ENCODE measurements around the gene ERMAP. TPM values are rescaled to one million over a fixed set of nuclear protein-coding genes. Genes with fewer than 3 reads are reported as not detected.

The ERMAP gene
- total and polyA plus RNA-seq, 9 of the 15 experiments (the other 6 are each of a cell fraction or from before 2014, with no cell fraction given): 8.0 to 31.4 (median 22.5) TPM

- TF ChIP-seq CCAR2 (IDR thresholded peaks at IDR 0.05; ENCODE audit: low read depth, low read length): no peak
- TF ChIP-seq MIER1 (IDR thresholded peaks at IDR 0.05; ENCODE audit: low read depth): no peak; the same call in 1 of the 2 replicates
- no peak for TF ChIP-seq ZNF134 (CRISPR knock-in tag; conservative IDR thresholded peaks at IDR 0.05)
- no peak for TF ChIP-seq CHAMP1 (IDR thresholded peaks at IDR 0.05)
- TF ChIP-seq NR1H2 (CRISPR knock-in tag; IDR thresholded peaks at IDR 0.05): no peak
- TF ChIP-seq MED1 (CRISPR knock-in tag; IDR thresholded peaks at IDR 0.05; ENCODE audit: borderline replicate concordance): no peak
- TF ChIP-seq ARID4B (CRISPR knock-in tag; IDR thresholded peaks at IDR 0.05): no peak
- TF ChIP-seq MBD1 (CRISPR knock-in tag; IDR thresholded peaks at IDR 0.05): no peak
- TF ChIP-seq THRAP3 (IDR thresholded peaks at IDR 0.05; ENCODE audit: borderline replicate concordance): no peak
- no peak for TF ChIP-seq PCBP2 (IDR thresholded peaks at IDR 0.05; ENCODE audit: low read depth, low read length, poor library complexity, severe bottlenecking)
- no peak for TF ChIP-seq GTF2A2 (tag; IDR thresholded peaks at IDR 0.05)
- TF ChIP-seq HIVEP1 (CRISPR knock-in tag; IDR thresholded peaks at IDR 0.05): no peak
- no peak for TF ChIP-seq NRF1 (conservative IDR thresholded peaks at IDR 0.05 in 1 of 2, IDR thresholded peaks at IDR 0.05 in 1 of 2)
- no peak for TF ChIP-seq IRF1 (CRISPR knock-in tag; IDR thresholded peaks at IDR 0.05; ENCODE audit: borderline replicate concordance)
- no peak for TF ChIP-seq RAD21 (CRISPR knock-in tag; conservative IDR thresholded peaks at IDR 0.05 in 1 of 2, IDR thresholded peaks at IDR 0.05 in 1 of 2)
- no peak for TF ChIP-seq ZBTB12 (CRISPR knock-in tag; IDR thresholded peaks at IDR 0.05)
- no peak for TF ChIP-seq MAZ (CRISPR knock-in tag; conservative IDR thresholded peaks at IDR 0.05 in 1 of 2, IDR thresholded peaks at IDR 0.05 in 1 of 2)
Observed at GRCh38 chr1:42873670-42874069, 56.7 kb downstream of the ERMAP start (continued).

Measured in K562 (cell line).